ENCODE measurements around the gene GLYATL3.
A peak's percentile ranks its signal among the peaks of the same experiment; 100 is the strongest.

Gene GLYATL3

DNA sequence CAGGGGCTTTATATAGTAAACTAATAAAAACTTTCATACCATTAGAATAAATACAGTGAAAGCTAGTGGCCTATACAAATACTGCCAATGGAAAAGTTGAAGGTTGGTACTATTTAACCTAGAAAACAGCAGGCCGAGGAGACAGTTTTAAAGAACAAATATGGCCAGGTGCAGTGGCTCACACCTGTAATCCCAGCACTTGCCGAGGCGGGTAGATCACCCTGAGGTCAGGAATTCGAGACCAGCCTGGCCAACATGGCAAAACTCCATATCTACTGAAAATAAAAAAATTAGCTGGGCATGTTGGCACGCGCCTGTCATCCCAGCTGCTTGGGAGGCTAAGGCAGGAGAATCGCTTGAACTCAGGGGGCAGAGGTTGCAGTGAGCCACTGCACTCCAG lies 24.8 kb downstream of the GLYATL3 start:
- TF ChIP-seq POU2F2 (IDR thresholded peaks at IDR 0.05; ENCODE audit: low read depth, low read length) (no peak), POLR2AphosphoS5 (IDR thresholded peaks at IDR 0.05; ENCODE audit: low read depth, low read length) (no peak), SPI1 (IDR thresholded peaks at IDR 0.05; ENCODE audit: low read depth, low read length) (no peak), PAX5 (IDR thresholded peaks at IDR 0.05; ENCODE audit: insufficient read depth, low read length, severe bottlenecking) (no peak), POLR2A (IDR thresholded peaks at IDR 0.05; ENCODE audit: low read depth, low read length) (no peak), TAF1 (IDR thresholded peaks at IDR 0.05; ENCODE audit: low read depth, low read length) (no peak)
- no peak for DNase-seq (ENCODE audit: insufficient read length, low spot score)
- no peak for FAIRE-seq

GRCh38 chr6:49526598-49526997 lies 26.9 kb downstream of the GLYATL3 start:
- DNase-seq (ENCODE audit: insufficient read length, low spot score) (no peak), FAIRE-seq (no peak)
- TF ChIP-seq SPI1 (IDR thresholded peaks at IDR 0.05; ENCODE audit: low read depth, low read length): no peak
- no peak for TF ChIP-seq POLR2AphosphoS5 (IDR thresholded peaks at IDR 0.05; ENCODE audit: low read depth, low read length)
- no peak for TF ChIP-seq POU2F2 (IDR thresholded peaks at IDR 0.05; ENCODE audit: low read depth, low read length)
- TF ChIP-seq PAX5 (IDR thresholded peaks at IDR 0.05; ENCODE audit: insufficient read depth, low read length, severe bottlenecking): no peak
- TF ChIP-seq TAF1 (IDR thresholded peaks at IDR 0.05; ENCODE audit: low read depth, low read length): no peak
- no peak for TF ChIP-seq POLR2A (IDR thresholded peaks at IDR 0.05; ENCODE audit: low read depth, low read length)

GRCh38 chr6:49527320-49527719 lies 27.6 kb downstream of the GLYATL3 start:
- TF ChIP-seq POU2F2 (IDR thresholded peaks at IDR 0.05; ENCODE audit: low read depth, low read length) (no peak), TAF1 (IDR thresholded peaks at IDR 0.05; ENCODE audit: low read depth, low read length) (no peak), POLR2A (IDR thresholded peaks at IDR 0.05; ENCODE audit: low read depth, low read length) (no peak), PAX5 (IDR thresholded peaks at IDR 0.05; ENCODE audit: insufficient read depth, low read length, severe bottlenecking) (no peak), POLR2AphosphoS5 (IDR thresholded peaks at IDR 0.05; ENCODE audit: low read depth, low read length) (no peak), SPI1 (IDR thresholded peaks at IDR 0.05; ENCODE audit: low read depth, low read length) (no peak)
- FAIRE-seq: no peak

DNA sequence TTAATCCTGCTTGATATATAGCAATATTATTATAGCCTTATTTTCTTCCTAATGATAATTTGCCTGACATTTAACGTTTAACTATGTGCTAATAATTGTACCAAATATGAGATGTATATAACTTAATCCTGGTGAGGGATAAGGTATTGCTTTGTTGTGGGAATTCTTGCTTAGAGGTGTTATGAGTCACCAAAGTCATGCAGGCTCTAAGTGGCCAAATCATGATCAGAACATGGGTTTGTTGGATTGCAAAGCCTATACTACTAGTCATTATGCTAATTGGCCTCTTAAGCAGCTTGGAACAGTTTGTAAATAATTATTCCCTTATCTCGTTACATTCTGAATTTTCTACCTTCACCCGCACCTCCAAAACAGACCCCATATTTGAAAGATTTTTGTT lies 28.8 kb downstream of the GLYATL3 start:
- TF ChIP-seq POU2F2 (IDR thresholded peaks at IDR 0.05; ENCODE audit: low read depth, low read length) (no peak), POLR2AphosphoS5 (IDR thresholded peaks at IDR 0.05; ENCODE audit: low read depth, low read length) (no peak), TAF1 (IDR thresholded peaks at IDR 0.05; ENCODE audit: low read depth, low read length) (no peak), POLR2A (IDR thresholded peaks at IDR 0.05; ENCODE audit: low read depth, low read length) (no peak), PAX5 (IDR thresholded peaks at IDR 0.05; ENCODE audit: insufficient read depth, low read length, severe bottlenecking) (no peak), SPI1 (IDR thresholded peaks at IDR 0.05; ENCODE audit: low read depth, low read length) (no peak)
- FAIRE-seq: no peak
- no peak for DNase-seq (ENCODE audit: insufficient read length, low spot score)

More at GRCh38 chr6:49527320-49527719, 27.6 kb downstream of the GLYATL3 start:
- DNase-seq (ENCODE audit: insufficient read length, low spot score): no peak

- DNase-seq (ENCODE audit: insufficient read length, low spot score): no peak
- TF ChIP-seq SPI1 (IDR thresholded peaks at IDR 0.05; ENCODE audit: low read depth, low read length): no peak
- TF ChIP-seq POU2F2 (IDR thresholded peaks at IDR 0.05; ENCODE audit: low read depth, low read length): no peak
- TF ChIP-seq POLR2AphosphoS5 (IDR thresholded peaks at IDR 0.05; ENCODE audit: low read depth, low read length): no peak
- TF ChIP-seq PAX5 (IDR thresholded peaks at IDR 0.05; ENCODE audit: insufficient read depth, low read length, severe bottlenecking): no peak
- no peak for TF ChIP-seq TAF1 (IDR thresholded peaks at IDR 0.05; ENCODE audit: low read depth, low read length)
- TF ChIP-seq POLR2A (IDR thresholded peaks at IDR 0.05; ENCODE audit: low read depth, low read length): no peak
- FAIRE-seq: no peak
Observed at GRCh38 chr6:49530141-49530776, 30.5 kb downstream of the GLYATL3 start.

DNA sequence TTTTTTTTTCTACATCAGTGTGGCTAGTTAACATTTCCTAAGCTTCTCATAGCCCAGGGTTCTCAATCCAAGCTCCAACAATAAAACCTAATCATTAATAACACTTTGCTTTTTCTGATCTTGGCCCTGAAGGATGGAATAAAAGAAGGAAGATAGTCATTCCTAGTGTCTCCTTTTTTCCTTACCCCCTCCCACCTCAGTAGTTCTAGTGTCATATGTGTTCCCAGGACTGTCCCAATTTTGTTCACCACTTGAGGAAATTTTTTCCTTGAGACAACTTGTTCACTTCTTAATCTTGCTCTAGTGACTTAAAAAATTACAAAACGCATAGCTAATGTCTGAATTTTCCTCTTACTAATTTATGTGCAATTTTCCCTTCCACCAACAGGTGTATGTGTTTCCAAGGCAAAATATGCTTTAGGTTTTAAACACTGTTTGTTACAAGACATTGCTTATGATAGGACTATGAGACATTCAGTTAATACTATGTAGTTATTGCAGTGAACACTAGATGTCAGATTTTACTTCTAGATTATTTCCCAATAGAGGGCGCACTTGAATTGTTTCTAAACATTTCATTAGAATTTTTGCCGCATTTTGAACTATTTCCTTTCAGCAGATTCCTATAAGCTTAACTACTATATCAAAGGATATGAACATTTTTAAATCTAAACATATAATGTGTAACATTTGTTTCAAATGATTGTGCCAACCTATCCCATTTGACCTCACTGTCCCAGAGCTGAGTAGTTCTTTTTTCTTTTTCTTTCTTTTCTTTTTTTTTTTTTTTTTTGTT lies 32.2 kb downstream of the GLYATL3 start:
- DNase-seq (ENCODE audit: insufficient read length, low spot score) (no peak), FAIRE-seq (peak; percentile 71)
- TF ChIP-seq TAF1 (IDR thresholded peaks at IDR 0.05; ENCODE audit: low read depth, low read length): no peak
- TF ChIP-seq PAX5 (IDR thresholded peaks at IDR 0.05; ENCODE audit: insufficient read depth, low read length, severe bottlenecking): no peak
- TF ChIP-seq POLR2AphosphoS5 (IDR thresholded peaks at IDR 0.05; ENCODE audit: low read depth, low read length): no peak
- TF ChIP-seq SPI1 (IDR thresholded peaks at IDR 0.05; ENCODE audit: low read depth, low read length): no peak
- no peak for TF ChIP-seq POLR2A (IDR thresholded peaks at IDR 0.05; ENCODE audit: low read depth, low read length)

- FAIRE-seq (no peak), DNase-seq (ENCODE audit: insufficient read length, low spot score) (no peak)
- TF ChIP-seq TAF1 (IDR thresholded peaks at IDR 0.05; ENCODE audit: low read depth, low read length): no peak
- TF ChIP-seq POLR2AphosphoS5 (IDR thresholded peaks at IDR 0.05; ENCODE audit: low read depth, low read length): no peak
- TF ChIP-seq POLR2A (IDR thresholded peaks at IDR 0.05; ENCODE audit: low read depth, low read length): no peak
- no peak for TF ChIP-seq SPI1 (IDR thresholded peaks at IDR 0.05; ENCODE audit: low read depth, low read length)
- no peak for TF ChIP-seq PAX5 (IDR thresholded peaks at IDR 0.05; ENCODE audit: insufficient read depth, low read length, severe bottlenecking)
- TF ChIP-seq POU2F2 (IDR thresholded peaks at IDR 0.05; ENCODE audit: low read depth, low read length): no peak
Observed at GRCh38 chr6:49535795-49536194, 36.1 kb downstream of the GLYATL3 start.

GRCh38 chr6:49539102-49539501 lies 39.4 kb downstream of the GLYATL3 start:
- no peak for TF ChIP-seq POU2F2 (IDR thresholded peaks at IDR 0.05; ENCODE audit: low read depth, low read length)
- no peak for TF ChIP-seq POLR2A (IDR thresholded peaks at IDR 0.05; ENCODE audit: low read depth, low read length)
- TF ChIP-seq POLR2AphosphoS5 (IDR thresholded peaks at IDR 0.05; ENCODE audit: low read depth, low read length): no peak
- TF ChIP-seq SPI1 (IDR thresholded peaks at IDR 0.05; ENCODE audit: low read depth, low read length): no peak
- no peak for TF ChIP-seq PAX5 (IDR thresholded peaks at IDR 0.05; ENCODE audit: insufficient read depth, low read length, severe bottlenecking)
- TF ChIP-seq TAF1 (IDR thresholded peaks at IDR 0.05; ENCODE audit: low read depth, low read length): no peak
- DNase-seq (ENCODE audit: insufficient read length, low spot score) (no peak), FAIRE-seq (no peak)

GRCh38 chr6:49540614-49541013 lies 40.9 kb downstream of the GLYATL3 start:
- DNase-seq (ENCODE audit: insufficient read length, low spot score) (no peak), FAIRE-seq (no peak)
- no peak for TF ChIP-seq SPI1 (IDR thresholded peaks at IDR 0.05; ENCODE audit: low read depth, low read length)
- no peak for TF ChIP-seq POU2F2 (IDR thresholded peaks at IDR 0.05; ENCODE audit: low read depth, low read length)
- TF ChIP-seq TAF1 (IDR thresholded peaks at IDR 0.05; ENCODE audit: low read depth, low read length): no peak
- TF ChIP-seq POLR2A (IDR thresholded peaks at IDR 0.05; ENCODE audit: low read depth, low read length): no peak
- no peak for TF ChIP-seq PAX5 (IDR thresholded peaks at IDR 0.05; ENCODE audit: insufficient read depth, low read length, severe bottlenecking)
- TF ChIP-seq POLR2AphosphoS5 (IDR thresholded peaks at IDR 0.05; ENCODE audit: low read depth, low read length): no peak

Measured in GM12891 (cell line).